ENCODE data around the gene STAMBP. TPM values are rescaled to one million over a fixed set of nuclear protein-coding genes. Genes with fewer than 3 reads are reported as not detected.

Gene STAMBP
- total and polyA plus RNA-seq, 2 of the 13 experiments (the other 11 are each of a cell fraction or from before 2014, with no cell fraction given) = 49.6 to 53.2 TPM

- Histone ChIP-seq H3K9me3 (ENCODE audit: low read length) (no peaks in the 10 kb centered on the region), H3K27ac (ENCODE audit: extremely low read length, insufficient read depth, low read length) (peak within 1 kb of the TSS; percentile 73), H3K4me1 (ENCODE audit: insufficient read depth, low read length) (peaks cover 30% of the 10 kb centered on the region), H3K79me2 (ENCODE audit: insufficient read depth, low read length) (peaks cover 23% of the 10 kb centered on the region), H3K4me2 (ENCODE audit: low read depth, low read length) (peak within 1 kb of the TSS; percentile 69), H3K9ac (ENCODE audit: insufficient read depth, low read depth, low read length) (peak within 1 kb of the TSS; percentile 95), H2AFZ (ENCODE audit: low read length) (peak within 1 kb of the TSS; percentile 57), H3K27me3 (ENCODE audit: control insufficient read depth in 1 of 2, insufficient read depth in 2 of 2, low read length in 2 of 2) (no peaks in the 10 kb centered on the region; a peak in 1 of 5 replicates), H4K20me1 (ENCODE audit: insufficient read depth, low read length) (no peaks in the 10 kb centered on the region), H3K4me3 (replicated peaks in 1 of 3; ENCODE audit: insufficient read depth in 1 of 3, low read depth in 2 of 3, low read length in 3 of 3) (peak within 1 kb of the TSS; percentile 91 to 99 (median 92)), H3K36me3 (replicated peaks in 1 of 2; ENCODE audit: control insufficient read depth in 1 of 2, insufficient read depth in 2 of 2, low read length in 2 of 2) (peaks cover 5 to 21% of the 10 kb centered on the region in 2 experiments)
- DNase-seq (ENCODE audit: low spot score) = peak; percentile 96
- in situ Hi-C loops (cut with HindIII; ENCODE audit: extremely low pct_ligation_motif_present, low pct_unique_long_range_greater_than_20kb) (no loop called here), intact Hi-C loops (cut with micrococcal nuclease; ENCODE audit: unreplicated experiment) (no loop called here)
- ChIA-PET POLR2A (interaction anchor here (0.8 to 0.9 kb wide), 3 partner anchors 42 to 49 kb away, joined by 3 to 5 read pairs (median 3); partner anchors contain the start of genes STAMBP and TPRKB), CTCF (ENCODE audit: low intra/inter-chr PET ratio, low total read pairs) (no interaction called here)
- TSS peak; percentile 58 for BruUV-seq (replicated peaks)
- 2% methylated on average over 13 of the region's 40 CpGs for WGBS (ENCODE audit: low lambda C conversion rate)
- peak; percentile 78 for FAIRE-seq
- ATAC-seq = peak; percentile 97
- TF ChIP-seq SAFB2 (CRISPR knock-in tag; IDR thresholded peaks at IDR 0.05; ENCODE audit: borderline replicate concordance, low read depth) (peak; percentile 71; the same call in 1 of the 2 replicates), ZSCAN22 (CRISPR knock-in tag; IDR thresholded peaks at IDR 0.05) (no peak), STAT5B (CRISPR knock-in tag; IDR thresholded peaks at IDR 0.05) (no peak), FOXK2 (IDR thresholded peaks at IDR 0.05) (peak; percentile 96), KDM6A (CRISPR knock-in tag; IDR thresholded peaks at IDR 0.05; ENCODE audit: low read depth) (no peak), ZKSCAN1 (IDR thresholded peaks at IDR 0.05; ENCODE audit: low read length) (no peak), ZBTB34 (CRISPR knock-in tag; IDR thresholded peaks at IDR 0.05) (no peak; the same call in 1 of the 2 replicates), ZNF552 (CRISPR knock-in tag; IDR thresholded peaks at IDR 0.05; ENCODE audit: borderline replicate concordance) (no peak), SKI (IDR thresholded peaks at IDR 0.05; ENCODE audit: partially characterized antibody) (peak; percentile 46), MED8 (CRISPR knock-in tag; IDR thresholded peaks at IDR 0.05; ENCODE audit: insufficient replicate concordance) (no peak), MEIS2 (CRISPR knock-in tag; IDR thresholded peaks at IDR 0.05) (peak; percentile 61; the same call in 1 of the 2 replicates), RORA (CRISPR knock-in tag; IDR thresholded peaks at IDR 0.05) (no peak), GATA4 (IDR thresholded peaks at IDR 0.05; ENCODE audit: borderline replicate concordance, low read depth) (0 out of 2 replicates have a peak, but pooled peaks have one; percentile 56), NFKBIZ (CRISPR knock-in tag; IDR thresholded peaks at IDR 0.05) (0 out of 2 replicates have a peak, but pooled peaks have one; percentile 19), FOXP4 (CRISPR knock-in tag; IDR thresholded peaks at IDR 0.05) (peak; percentile 88), HNRNPUL1 (IDR thresholded peaks at IDR 0.05; ENCODE audit: low read depth, low read length) (no peak), CREM (IDR thresholded peaks at IDR 0.05) (peak; percentile 80), CREM (CRISPR knock-in tag; IDR thresholded peaks at IDR 0.05) (no peak), HNF4G (IDR thresholded peaks at IDR 0.05; ENCODE audit: borderline replicate concordance, low read depth, low read length) (peak; percentile 68; the same call in 1 of the 2 replicates), HNF4G (CRISPR knock-in tag; IDR thresholded peaks at IDR 0.05; ENCODE audit: borderline replicate concordance, low read depth) (peak; percentile 53; the same call in 1 of the 2 replicates), ZNF224 (CRISPR knock-in tag; IDR thresholded peaks at IDR 0.05) (no peak; the same call in 1 of the 2 replicates), ZNF564 (CRISPR knock-in tag; IDR thresholded peaks at IDR 0.05) (peak; percentile 56; the same call in 1 of the 2 replicates), ZNF205 (CRISPR knock-in tag; IDR thresholded peaks at IDR 0.05) (no peak; the same call in 1 of the 2 replicates)
Observed at GRCh38 chr2:73779467-73780236, 49.1 kb upstream of the STAMBP start, which contains the start of gene DUSP11. DUSP11 (minus strand) TSS chr2:73780103; CDS start chr2:73779974, 129 bp downstream.
